DMS153 (cell line): ENCODE results near the gene ARHGEF9.
"Not testable (repeated sequence)": the region's sequence is repeated elsewhere in the genome, so short reads cannot be mapped to it uniquely, and the experiment has no call there.

Source experiments
- DNase-seq: peaks from one replicate; lab custom pipeline; 2025; lab: John Stamatoyannopoulos, UW

The ARHGEF9 gene

GRCh38 chrX:63784902-63785707, at the start of gene ARHGEF9:
ARHGEF9 (minus strand) TSS chrX:63785214; CDS start chrX:63785145, 69 bp downstream.
- no peak for DNase-seq

DNA sequence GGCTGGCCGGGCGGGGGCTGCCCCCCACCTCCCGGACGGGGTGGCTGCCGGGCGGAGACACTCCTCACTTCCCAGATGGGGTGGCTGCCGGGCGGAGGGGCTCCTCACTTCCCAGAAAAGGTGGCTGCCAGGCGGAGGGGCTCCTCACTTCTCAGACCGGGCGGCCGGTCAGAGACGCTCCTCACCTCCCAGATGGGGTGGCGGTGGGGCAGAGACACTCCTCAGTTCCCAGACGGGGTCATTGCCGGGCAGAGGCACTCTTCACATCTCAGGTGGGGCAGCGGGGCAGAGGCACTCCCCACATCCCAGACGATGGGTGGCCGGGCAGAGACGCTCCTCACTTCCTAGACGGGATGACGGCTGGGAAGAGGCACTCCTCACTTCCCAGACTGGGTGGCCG, 40.4 kb upstream of the ARHGEF9 start:
- not testable (repeated sequence) for DNase-seq

DNA sequence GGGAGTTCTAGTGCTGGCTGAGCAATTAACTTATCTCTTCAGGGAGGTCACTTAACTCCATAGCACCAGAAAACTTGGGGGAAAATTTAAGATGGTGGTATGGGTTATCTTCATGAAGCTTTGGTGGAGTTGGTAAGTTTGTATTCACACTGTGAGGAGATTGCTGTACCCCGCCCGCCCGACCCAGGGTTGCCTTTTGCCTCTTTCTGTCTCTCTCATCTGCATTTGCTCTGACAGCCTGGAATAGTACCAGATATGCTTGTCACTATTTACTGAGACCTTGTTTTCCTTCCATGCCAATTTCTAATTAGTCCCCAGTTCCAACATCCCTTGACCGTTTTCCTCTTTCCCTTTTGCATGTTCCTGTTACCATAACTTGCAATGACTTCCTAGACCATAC, 33.1 kb upstream of the ARHGEF9 start:
- DNase-seq, result no peak

DNA sequence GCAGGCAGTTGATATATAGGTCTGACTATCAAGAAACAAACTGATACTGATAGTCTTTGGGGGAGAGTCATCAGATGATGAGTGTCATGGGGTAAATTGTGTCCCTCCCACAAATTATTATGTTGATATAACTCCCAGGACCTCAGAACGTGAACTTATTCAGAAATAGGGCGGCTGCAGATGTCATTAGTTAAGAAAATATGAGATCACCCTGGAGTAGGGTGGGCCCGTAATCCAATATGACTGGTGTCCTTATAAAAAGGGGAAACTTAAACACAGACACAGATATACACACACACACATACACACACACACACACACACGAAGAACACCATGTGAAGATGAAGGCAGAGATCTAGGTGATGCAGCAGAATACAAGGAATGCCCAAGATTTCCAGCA, 32.7 kb upstream of the ARHGEF9 start:
- no peak for DNase-seq

DNA sequence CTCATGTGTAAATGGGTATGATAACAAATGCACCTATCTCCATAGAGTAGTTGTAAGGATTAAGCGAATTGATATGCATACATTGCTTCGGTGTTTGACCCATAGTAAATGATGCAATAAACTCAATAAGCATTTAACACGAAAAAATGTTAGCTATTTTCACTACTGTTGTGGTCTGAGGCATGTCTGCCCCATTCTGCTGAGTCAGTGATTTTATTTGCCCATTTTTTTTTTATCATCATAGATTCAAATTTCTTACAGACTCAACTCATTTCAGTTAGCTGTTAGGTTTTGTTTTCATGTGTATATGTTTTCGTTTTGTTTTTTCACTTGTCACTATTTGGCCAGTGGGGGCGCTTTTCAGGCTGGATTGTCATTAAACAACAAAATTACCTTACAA, 27.8 kb upstream of the ARHGEF9 start:
- DNase-seq, result no peak

DNA sequence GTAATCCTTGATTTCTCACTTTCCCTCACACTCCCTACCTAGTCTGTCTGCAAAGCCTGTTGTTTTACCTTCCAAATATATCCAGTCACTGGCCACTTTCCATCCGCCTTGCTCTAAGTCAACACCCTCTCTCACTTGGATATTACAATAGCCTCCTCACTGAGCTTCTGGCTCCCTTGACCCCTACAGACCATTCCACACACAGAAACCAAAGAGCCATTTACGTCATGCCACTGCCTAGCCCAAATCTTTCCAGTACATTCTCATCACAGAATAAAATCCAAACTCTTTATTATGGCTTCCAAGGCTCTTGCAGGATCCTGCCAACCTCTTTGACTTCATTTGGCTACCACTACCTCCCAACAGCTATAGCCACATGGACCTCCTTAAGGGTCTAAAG, 25.7 kb upstream of the ARHGEF9 start:
- DNase-seq, result no peak

DNA sequence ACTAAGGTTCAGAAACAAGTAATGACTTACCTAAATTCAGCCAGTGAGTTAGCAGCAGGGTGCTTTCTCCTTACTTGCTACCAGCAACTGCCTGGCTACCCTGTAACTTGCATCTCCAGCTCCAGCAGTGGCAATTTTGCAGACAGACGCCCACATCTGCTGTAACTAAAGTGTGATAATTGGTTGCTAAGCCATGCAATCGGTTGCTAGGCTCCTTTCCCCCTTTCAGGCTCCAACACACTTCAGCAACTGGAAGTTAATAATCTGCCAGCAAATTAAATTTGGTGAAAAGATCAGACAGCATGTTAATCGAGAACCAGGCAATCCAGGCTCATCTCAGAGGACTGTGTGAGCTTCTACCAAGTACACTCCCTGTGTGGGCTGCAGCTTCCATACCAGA, 24.2 kb upstream of the ARHGEF9 start:
- no peak for DNase-seq

- DNase-seq, result not testable (repeated sequence)
These were observed 10.4 kb upstream of the ARHGEF9 start for GRCh38 chrX:63795406-63795805.

DNA sequence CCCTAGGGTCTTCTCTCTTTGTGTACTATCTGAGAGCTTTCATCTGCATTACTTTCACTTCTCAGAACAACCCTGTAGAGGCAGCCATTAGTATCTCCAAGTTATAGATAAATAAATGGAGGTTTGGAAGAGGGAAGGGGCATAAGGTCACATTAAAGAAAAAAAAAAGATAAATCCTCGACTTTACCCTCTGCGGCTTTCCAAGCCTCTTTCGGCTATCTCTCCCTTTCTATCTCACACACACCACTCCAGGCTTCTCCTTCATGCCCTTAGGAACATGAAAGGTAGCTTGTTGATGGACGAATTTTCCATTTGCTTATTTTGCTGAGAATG, 660 bp upstream of the ARHGEF9 start:
- no peak for DNase-seq

DNA sequence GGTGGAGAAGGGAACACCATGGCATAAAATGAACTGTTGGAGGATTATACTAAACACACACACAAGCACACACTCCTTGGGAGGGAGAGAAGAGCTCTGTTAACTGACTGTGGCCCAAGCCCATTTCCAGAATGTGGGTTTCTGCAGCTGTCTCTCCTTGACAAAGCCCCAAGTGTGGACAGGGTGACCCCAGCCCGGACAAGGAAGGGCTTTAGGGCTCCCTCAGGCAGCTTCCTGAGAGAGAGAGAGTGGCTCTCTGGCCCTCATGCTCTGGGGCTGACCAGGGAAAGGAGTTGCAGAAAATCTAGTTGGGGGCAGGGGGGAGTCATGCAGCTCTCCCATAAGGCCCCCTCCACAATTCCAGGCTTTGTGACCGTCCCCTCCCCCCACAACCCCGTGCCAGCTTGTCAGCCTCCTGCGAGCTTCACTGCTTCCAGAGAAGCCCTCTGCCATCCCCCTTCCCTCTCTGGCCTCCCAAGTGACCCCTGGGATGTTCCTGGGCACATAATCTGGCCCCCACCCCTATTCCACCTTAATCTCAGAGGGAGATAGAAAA, 590 bp downstream of the ARHGEF9 start:
- no peak for DNase-seq

DNA sequence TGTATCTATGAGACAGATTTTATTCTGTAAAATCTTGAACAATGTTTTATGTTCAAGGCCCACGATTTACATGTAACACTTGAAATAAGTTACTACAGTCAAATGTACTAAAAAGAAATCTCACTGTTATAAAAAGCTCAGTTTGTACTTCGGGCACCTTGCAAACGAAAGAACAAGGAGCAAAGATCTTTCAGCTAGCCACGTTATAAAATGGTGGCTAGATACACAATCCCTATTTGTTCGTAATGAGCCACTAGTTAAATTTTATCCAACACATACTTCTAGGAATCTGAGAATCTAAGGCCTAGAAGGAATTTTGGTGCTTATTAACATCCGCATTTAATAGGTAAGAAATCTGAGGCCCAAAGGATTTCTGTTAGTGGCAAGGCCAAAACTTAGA, 2.5 kb downstream of the ARHGEF9 start:
- DNase-seq, result no peak

GRCh38 chrX:63768760-63769159, 16.3 kb downstream of the ARHGEF9 start:
- DNase-seq, result no peak

DNA sequence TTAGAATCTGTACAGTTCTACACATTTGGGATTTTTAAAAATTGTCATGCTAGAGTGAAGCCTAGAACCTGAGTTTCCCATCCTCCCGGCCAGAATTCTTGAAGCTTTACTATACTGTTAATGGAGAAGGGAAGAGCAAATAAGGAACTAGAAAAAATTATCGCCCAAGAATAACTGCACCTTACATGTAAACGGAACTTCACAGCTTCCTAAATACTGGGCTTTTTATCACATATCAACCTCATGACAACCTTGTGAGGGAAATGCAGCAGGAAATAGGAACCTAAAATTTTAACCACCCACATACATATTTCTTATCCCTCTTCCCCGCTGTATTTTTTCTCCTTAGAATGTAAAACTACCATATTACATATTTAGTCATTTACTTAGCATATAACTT, 19.3 kb downstream of the ARHGEF9 start:
- DNase-seq, result no peak

DNA sequence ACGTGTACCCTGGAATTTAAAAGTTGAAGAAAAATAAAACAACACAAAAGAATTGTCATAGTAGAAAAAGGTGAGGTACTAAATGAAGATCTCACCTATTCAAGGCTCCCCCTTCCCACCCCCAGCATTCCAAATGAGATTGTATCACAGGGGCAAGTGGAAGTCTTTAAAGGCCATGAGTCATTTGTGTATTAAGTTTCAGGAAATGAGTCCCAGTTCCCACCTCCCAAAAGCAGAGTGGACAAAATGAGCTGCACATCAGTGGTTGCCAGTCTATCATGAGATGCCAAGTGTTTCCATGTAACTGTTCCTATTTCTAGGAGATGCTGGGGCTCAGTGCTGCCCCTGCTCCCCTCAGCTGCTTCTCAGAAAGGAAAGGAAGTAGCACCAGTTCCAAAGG, 20.1 kb downstream of the ARHGEF9 start:
- DNase-seq, result no peak

- DNase-seq, result no peak
These were observed 23.4 kb downstream of the ARHGEF9 start for GRCh38 chrX:63761639-63762038.

GRCh38 chrX:63758011-63758410, 27.0 kb downstream of the ARHGEF9 start:
- DNase-seq, result no peak

- no peak for DNase-seq
These were observed 29.1 kb downstream of the ARHGEF9 start for GRCh38 chrX:63755892-63756291.

DNA sequence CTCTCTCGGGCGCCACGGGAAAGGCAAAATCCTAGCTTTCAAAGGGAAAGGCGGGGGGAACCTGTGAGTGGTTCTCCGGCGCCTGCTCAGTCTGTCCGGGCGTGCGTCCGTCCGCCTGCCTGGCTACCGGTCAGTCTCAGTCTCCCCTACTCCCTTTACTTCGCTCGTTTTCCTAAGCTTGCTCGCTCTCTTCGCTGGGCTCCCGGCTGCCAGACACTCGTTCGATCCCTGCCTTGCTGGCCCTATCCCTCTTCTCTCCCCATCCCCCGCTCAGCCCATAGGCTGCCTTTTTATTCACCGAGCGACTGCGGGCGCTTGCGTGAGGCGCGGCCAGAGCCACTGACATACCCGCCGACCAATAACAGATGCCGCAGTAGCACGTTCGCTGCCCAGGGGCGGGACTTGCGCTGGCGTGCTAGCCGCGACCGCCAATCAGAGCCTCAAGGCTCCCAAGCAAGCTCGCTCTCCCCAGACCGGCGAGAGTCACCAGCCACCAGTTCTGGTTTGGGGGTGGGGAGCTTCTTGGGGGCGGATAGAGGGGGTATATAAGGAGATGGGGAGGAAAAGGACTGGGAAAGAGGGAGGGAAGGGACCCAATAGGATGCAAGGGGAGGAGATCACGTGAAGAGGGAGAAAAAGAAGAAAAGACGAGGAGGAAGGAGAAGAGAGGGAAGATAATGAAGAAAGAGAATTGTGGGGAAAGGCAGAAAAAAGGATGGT, 30.0 kb downstream of the ARHGEF9 start:
- peak; percentile 90 for DNase-seq

DNA sequence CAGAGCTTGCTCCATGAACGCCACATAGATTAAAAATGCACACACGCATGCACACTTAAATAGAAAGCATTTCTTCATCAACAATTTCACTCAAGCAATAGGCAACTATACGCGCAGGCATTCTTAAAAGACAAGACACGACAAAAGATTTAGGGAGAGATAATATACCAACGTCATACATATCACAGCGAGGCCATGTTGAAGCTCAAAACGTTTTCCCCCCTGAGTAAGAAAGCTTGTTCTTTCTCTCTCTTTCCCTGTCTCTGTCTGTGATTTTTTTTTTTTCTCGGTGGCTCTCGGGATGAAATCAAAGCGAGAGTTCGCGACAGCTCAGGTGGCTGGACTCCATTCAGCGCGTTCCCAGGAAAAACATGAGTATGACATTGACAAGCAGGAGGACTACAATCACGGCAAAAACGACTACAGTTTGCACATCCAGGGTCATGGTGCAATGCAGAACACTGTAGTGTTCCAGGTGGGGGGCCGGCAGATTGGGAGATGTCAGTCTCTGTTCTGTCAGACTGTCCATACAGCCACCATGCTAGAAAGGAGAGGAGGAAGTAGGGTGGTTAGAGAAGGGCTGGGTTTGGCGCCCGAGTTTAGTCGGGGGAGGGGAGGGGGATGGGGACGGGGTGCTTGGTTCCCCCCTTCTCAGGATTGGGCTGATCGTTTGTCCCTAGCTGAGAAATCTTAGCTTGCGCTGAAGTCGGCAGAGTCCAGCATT, 30.7 kb downstream of the ARHGEF9 start:
- no peak for DNase-seq

GRCh38 chrX:63751481-63751880, 33.5 kb downstream of the ARHGEF9 start:
- no peak for DNase-seq

DNA sequence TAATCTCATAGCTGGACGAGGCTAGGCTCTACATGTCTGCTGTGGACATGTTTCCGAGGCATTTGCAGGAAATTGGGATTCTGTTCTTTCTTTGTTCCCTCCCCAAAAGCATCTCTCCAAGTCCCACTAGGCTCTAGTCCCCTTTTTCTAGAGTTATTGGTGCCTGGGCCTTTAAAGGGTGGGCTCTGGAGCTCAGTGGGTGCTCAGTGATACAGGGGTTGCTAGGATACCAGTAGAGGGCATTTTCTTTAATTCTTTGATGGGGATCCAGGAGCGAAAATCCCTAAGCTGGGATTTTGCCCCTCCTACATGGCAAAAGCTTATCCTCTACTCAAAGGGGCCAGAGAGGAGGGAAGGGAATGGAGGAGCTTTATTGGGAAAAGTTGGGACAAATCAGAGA, 34.2 kb downstream of the ARHGEF9 start:
- no peak for DNase-seq

- DNase-seq, result no peak
These were observed 37.7 kb downstream of the ARHGEF9 start for GRCh38 chrX:63747331-63747730.

- DNase-seq, result no peak
These were observed 38.3 kb downstream of the ARHGEF9 start for GRCh38 chrX:63746715-63747114.
